ENCODE results near the gene NOC3L.
"Not testable (repeated sequence)": the region's sequence is repeated elsewhere in the genome, so short reads cannot be mapped to it uniquely, and the experiment has no call there.

GRCh38 chr10:94392117-94392516 lies 29.4 kb upstream of the NOC3L start:
- not testable (repeated sequence) for TF ChIP-seq CTCF (IDR thresholded peaks at IDR 0.05 in 2 of 3, conservative IDR thresholded peaks at IDR 0.05 in 1 of 3; ENCODE audit: insufficient read depth in 2 of 3, low read depth in 1 of 3, low read length in 3 of 3); PATZ1 (CRISPR knock-in tag; IDR thresholded peaks at IDR 0.05; ENCODE audit: borderline replicate concordance); ARID3A (IDR thresholded peaks at IDR 0.05; ENCODE audit: borderline replicate concordance, low read depth, low read length); SRSF3 (IDR thresholded peaks at IDR 0.05; ENCODE audit: insufficient read depth, low read length); HINFP (tag; conservative IDR thresholded peaks at IDR 0.05; ENCODE audit: low read depth); ZSCAN29 (IDR thresholded peaks at IDR 0.05); NR3C1 (CRISPR knock-in tag; IDR thresholded peaks at IDR 0.05); HDAC2 (IDR thresholded peaks at IDR 0.05)
